Urinary bladder (tissue), 4 donors: ENCODE data around the gene KLHL3. TPM values are rescaled to one million over a fixed set of nuclear protein-coding genes. Genes with fewer than 3 reads are reported as not detected.

Experiments
- DNase-seq: peaks from one replicate; pipeline ENCODE4 v3.0.0-alpha.2; 2015; ENCODE audit errors: extremely low spot score
- H3K27ac ChIP-seq: one replicate; pipeline ENCODE4 v1.5.1; 2013; ENCODE audit warnings: low read depth, mild to moderate bottlenecking, moderate library complexity
- H3K36me3 ChIP-seq: one replicate; pipeline ENCODE4 v1.6.1; 2013; ENCODE audit warnings: mild to moderate bottlenecking, moderate library complexity; ENCODE audit not compliant: insufficient read depth
- H3K4me1 ChIP-seq: one replicate; pipeline ENCODE4 v1.6.1; 2013; ENCODE audit warnings: mild to moderate bottlenecking, moderate library complexity; ENCODE audit not compliant: insufficient read depth
- H3K4me3 ChIP-seq: one replicate; pipeline ENCODE4 v1.5.1; 2013; ENCODE audit warnings: low read depth, low read length
- WGBS: extraction: QIAGEN DNeasy Blood & Tissue Kit; methylation state at CpG from one replicate; pipeline ENCODE4 v1.1.7; 2013; 5-methylcytosine and 5-hydroxymethylcytosine counted together
- polyA plus RNA-seq: library from polyadenylated mRNA; stranded (reverse); fragments of 200-250 nt; gene quantifications from one replicate; pipeline ENCODE4 v1.2.3, GENCODE V29; 2013
- total RNA-seq: library from RNA; depleted of rRNA; stranded (reverse); fragments of >200 nt; gene quantifications from one replicate; pipeline ENCODE4 v1.2.3, GENCODE V29; 2014
- donor health status: healthy with polysubstance abuse.
- donor health status: healthy.

The KLHL3 gene
- total and polyA plus RNA-seq, 2 donors = 3.1 to 12.0 TPM

GRCh38 chr5:137592317-137592716 is 143.6 kb downstream of the KLHL3 start:
- no peak for DNase-seq
- H3K4me1 ChIP-seq = no peaks in the 10 kb centered on the region
- 88% methylated on average over 3 of the region's 3 CpGs for WGBS
- no peak overlapping the region for H3K4me3 ChIP-seq
- no peaks in the 10 kb centered on the region for H3K36me3 ChIP-seq
- H3K27ac ChIP-seq = no peak overlapping the region

GRCh38 chr5:137589185-137589584 is 146.7 kb downstream of the KLHL3 start:
- Histone ChIP-seq H3K4me1 (no peaks in the 10 kb centered on the region), H3K36me3 (no peaks in the 10 kb centered on the region), H3K27ac (no peak overlapping the region), H3K4me3 (no peak overlapping the region)
- no peak for DNase-seq
- 80% methylated on average over 3 of the region's 3 CpGs for WGBS

- Histone ChIP-seq H3K36me3 (no peaks in the 10 kb centered on the region), H3K27ac (no peak overlapping the region), H3K4me3 (no peak overlapping the region), H3K4me1 (no peaks in the 10 kb centered on the region)
- WGBS = 83% methylated on average over 4 of the region's 4 CpGs
- no peak for DNase-seq
Measured at GRCh38 chr5:137587919-137588318, 148.0 kb downstream of the KLHL3 start.

- H3K36me3 ChIP-seq = no peaks in the 10 kb centered on the region
- H3K27ac ChIP-seq = no peak overlapping the region
- no peak for DNase-seq
- WGBS = 80% methylated on average over 1 of the region's 1 CpG
- H3K4me3 ChIP-seq = no peak overlapping the region
- H3K4me1 ChIP-seq = no peaks in the 10 kb centered on the region
Measured at GRCh38 chr5:137584262-137584661, 151.6 kb downstream of the KLHL3 start.

GRCh38 chr5:137583129-137583528 is 152.8 kb downstream of the KLHL3 start:
- Histone ChIP-seq H3K27ac (no peak overlapping the region), H3K4me3 (no peak overlapping the region), H3K4me1 (no peaks in the 10 kb centered on the region), H3K36me3 (no peaks in the 10 kb centered on the region)
- WGBS = 29% methylated on average over 3 of the region's 3 CpGs
- DNase-seq = no peak

- Histone ChIP-seq H3K27ac (no peak overlapping the region), H3K36me3 (no peaks in the 10 kb centered on the region), H3K4me1 (no peaks in the 10 kb centered on the region), H3K4me3 (no peak overlapping the region)
- no peak for DNase-seq
- WGBS = 82% methylated on average over 4 of the region's 4 CpGs
Measured at GRCh38 chr5:137582218-137582617, 153.7 kb downstream of the KLHL3 start.

- Histone ChIP-seq H3K4me3 (no peak overlapping the region), H3K27ac (no peak overlapping the region), H3K36me3 (no peaks in the 10 kb centered on the region), H3K4me1 (no peaks in the 10 kb centered on the region)
- DNase-seq = no peak
- 66% methylated on average over 6 of the region's 6 CpGs for WGBS
Measured at GRCh38 chr5:137581776-137582175, 154.1 kb downstream of the KLHL3 start.

- Histone ChIP-seq H3K4me1 (no peaks in the 10 kb centered on the region), H3K36me3 (no peaks in the 10 kb centered on the region), H3K27ac (no peak overlapping the region), H3K4me3 (no peak overlapping the region)
- no peak for DNase-seq
- WGBS = 67% methylated on average over 3 of the region's 3 CpGs
Measured at GRCh38 chr5:137580030-137580429, 155.9 kb downstream of the KLHL3 start.

- WGBS = 33% methylated on average over 2 of the region's 2 CpGs
Measured at GRCh38 chr5:137575847-137576246, 160.0 kb downstream of the KLHL3 start.

GRCh38 chr5:137575211-137575610 is 160.7 kb downstream of the KLHL3 start:
- H3K4me1 ChIP-seq = no peaks in the 10 kb centered on the region
- no peak for DNase-seq
- no peak overlapping the region for H3K4me3 ChIP-seq
- H3K27ac ChIP-seq = no peak overlapping the region
- H3K36me3 ChIP-seq = no peaks in the 10 kb centered on the region
- 85% methylated on average over 3 of the region's 3 CpGs for WGBS

More at GRCh38 chr5:137575847-137576246, 160.0 kb downstream of the KLHL3 start:
- H3K4me3 ChIP-seq = no peak overlapping the region
- H3K27ac ChIP-seq = no peak overlapping the region
- no peaks in the 10 kb centered on the region for H3K4me1 ChIP-seq
- DNase-seq = no peak
- no peaks in the 10 kb centered on the region for H3K36me3 ChIP-seq

GRCh38 chr5:137573376-137573775 is 162.5 kb downstream of the KLHL3 start:
- Histone ChIP-seq H3K36me3 (no peaks in the 10 kb centered on the region), H3K27ac (no peak overlapping the region), H3K4me3 (no peak overlapping the region), H3K4me1 (no peaks in the 10 kb centered on the region)
- no peak for DNase-seq
- 75% methylated on average over 2 of the region's 2 CpGs for WGBS

- Histone ChIP-seq H3K4me1 (no peaks in the 10 kb centered on the region), H3K36me3 (no peaks in the 10 kb centered on the region), H3K27ac (no peak overlapping the region), H3K4me3 (no peak overlapping the region)
- DNase-seq = no peak
- 84% methylated on average over 5 of the region's 5 CpGs for WGBS
Measured at GRCh38 chr5:137572042-137572695, 163.7 kb downstream of the KLHL3 start.

GRCh38 chr5:137570070-137570469 is 165.8 kb downstream of the KLHL3 start:
- WGBS = 86% methylated on average over 6 of the region's 6 CpGs
- Histone ChIP-seq H3K27ac (no peak overlapping the region), H3K4me1 (no peaks in the 10 kb centered on the region), H3K36me3 (no peaks in the 10 kb centered on the region), H3K4me3 (no peak overlapping the region)
- DNase-seq = no peak
